Esophagus muscularis mucosa (tissue), 4 donors: Measurements from ENCODE around the gene BMAL2. TPM values are rescaled to one million over a fixed set of nuclear protein-coding genes. Genes with fewer than 3 reads are reported as not detected.

ENCODE experiments used
- DNase-seq: peaks from one replicate; pipeline ENCODE4 v3.0.0-alpha.2; 2017; ENCODE audit errors: extremely low spot score
- H3K27ac ChIP-seq, 4 donors: fragments of 200-600 bp; sonication (generic); replicated peaks in 1 of 4; 1 replicate in 3 of 4; 2 replicates in 1 of 4; pipeline ENCODE4 v1.5.1; 2016 to 2019; ENCODE audit warnings: mild to moderate bottlenecking in 1 of 4
- H3K27me3 ChIP-seq, 4 donors: fragments of 200-600 bp; sonication (generic); one replicate each; pipeline versions ENCODE4 v1.5.1 to v1.6.0; 2016 to 2019
- H3K36me3 ChIP-seq, 4 donors: fragments of 200-600 bp; sonication (generic); one replicate each; pipeline ENCODE4 v1.5.1; 2016 to 2019
- H3K4me1 ChIP-seq, 4 donors: fragments of 200-600 bp; sonication (generic); one replicate each; pipeline ENCODE4 v1.5.1; 2016 to 2019
- H3K4me3 ChIP-seq, 4 donors: fragments of 200-600 bp; sonication (generic); 1 replicate in 2 of 4; 2 replicates in 2 of 4; pipeline ENCODE4 v1.5.1; 2016 to 2019; ENCODE audit warnings: mild to moderate bottlenecking in 4 of 4, moderate library complexity in 1 of 4
- H3K9me3 ChIP-seq, 4 donors: fragments of 200-600 bp; sonication (generic); 1 replicate in 3 of 4; 2 replicates in 1 of 4; pipeline ENCODE4 v1.5.1; 2016 to 2019
- EP300 ChIP-seq: sonication (generic); formaldehyde crosslinking; IDR thresholded peaks from one replicate; pipeline ENCODE4 v1.6.1; 2017; ENCODE audit warnings: antibody characterized with exemption
- POLR2A ChIP-seq: fragments of 450-650 bp; IDR thresholded peaks from one replicate; pipeline ENCODE4 v1.6.1; 2017; ENCODE audit warnings: antibody characterized with exemption, moderate library complexity, mild to moderate bottlenecking, low read depth
- POLR2AphosphoS5 ChIP-seq, 2 donors: sonication (generic); formaldehyde crosslinking; IDR thresholded peaks; one replicate each; pipeline ENCODE4 v1.6.1; 2017; ENCODE audit warnings: antibody characterized with exemption in 2 of 2
- WGBS: methylation state at CpG from one replicate; pipeline ENCODE4 v1.1.5; 2018; 5-methylcytosine and 5-hydroxymethylcytosine counted together
- intact Hi-C: fragments of 100-400 bp; cut with DNase I; formaldehyde crosslinking; loops from one replicate; pipeline ENCODE4 v1.15.1; 2023
- total RNA-seq, 4 donors: library from RNA; depleted of rRNA; stranded (reverse); fragments of >200 nt; gene quantifications; one replicate each; pipeline versions ENCODE4 v1.1.0 to v1.2.1, GENCODE V29; 2016
- TF ChIP-seq, protein P1 (sequence below), 3 experiments: fragments of 200-600 bp in 2 of 3; fragments of 450-650 bp in 1 of 3; sonication (generic) in 2 of 3; IDR thresholded peaks; one replicate each; pipeline ENCODE4 v1.5.1; 2017 to 2019; ENCODE audit warnings: antibody characterized with exemption in 3 of 3, mild to moderate bottlenecking in 2 of 3, moderate library complexity in 1 of 3

BMAL2 gene
- total RNA-seq, 4 donors from 2014 or later: 3.6 to 7.3 (median 5.0) TPM

DNA sequence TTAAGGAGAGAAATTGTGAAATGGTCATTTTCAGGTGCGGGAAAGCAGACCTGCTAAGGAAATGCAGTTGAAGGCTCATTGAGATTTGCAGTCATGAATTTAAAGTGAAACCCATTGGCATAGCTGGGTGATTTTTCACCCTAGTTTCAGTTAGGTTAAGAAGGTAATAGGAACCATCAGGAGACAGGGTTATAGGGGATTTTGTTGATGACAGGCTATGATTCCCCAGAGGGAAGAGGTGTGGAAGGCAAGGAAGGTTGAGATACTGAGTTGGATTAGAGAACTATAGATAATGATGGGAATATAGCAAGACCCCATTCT, 22.7 kb upstream of the BMAL2 start:
- Histone ChIP-seq H3K4me1 (peaks cover 0 to 19% (median 17%) of the 10 kb centered on the region in 4 donors), H3K36me3 (peaks cover 30 to 77% (median 52%) of the 10 kb centered on the region in 4 donors), H3K27me3 (no peaks in the 10 kb centered on the region), H3K4me3 (no peak overlapping the region), H3K9me3 (no peaks in the 10 kb centered on the region), H3K27ac (no peak overlapping the region)
- intact Hi-C loops: loop anchor here (5.0 kb wide), 3 partner anchors 168 to 373 kb away; partner anchors contain the start of genes FGFR1OP2, INTS13 and TM7SF3
- no peak for DNase-seq
- TF ChIP-seq POLR2AphosphoS5 (IDR thresholded peaks at IDR 0.05): no peak
- 100% methylated on average over 1 of the region's 1 CpG for WGBS

DNA sequence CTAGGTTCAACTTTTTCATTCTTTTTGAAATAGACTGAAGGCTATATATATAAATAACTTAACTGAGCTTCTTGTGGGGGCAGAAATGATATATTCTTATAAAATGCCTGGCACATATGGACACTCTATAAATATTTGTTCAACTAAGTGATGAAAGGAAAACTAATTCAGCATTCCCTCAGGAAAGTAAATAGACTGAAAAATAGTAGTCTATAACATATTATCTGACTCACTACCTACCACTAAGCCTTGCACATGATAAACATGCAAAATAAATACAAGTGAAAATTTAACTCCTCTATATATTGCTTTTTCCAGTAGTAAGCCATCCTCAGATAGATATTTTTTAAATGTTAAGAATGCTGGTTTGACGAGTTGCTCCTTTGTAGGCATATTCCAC, 15.7 kb upstream of the BMAL2 start:
- Histone ChIP-seq H3K27me3 (no peaks in the 10 kb centered on the region), H3K4me3 (no peak overlapping the region), H3K36me3 (peaks cover 37 to 96% (median 81%) of the 10 kb centered on the region in 4 donors), H3K27ac (no peak overlapping the region), H3K4me1 (no peaks in the 10 kb centered on the region), H3K9me3 (no peaks in the 10 kb centered on the region)
- DNase-seq: no peak
- no peak for TF ChIP-seq EP300
- no peak for TF ChIP-seq POLR2A
- intact Hi-C loops: no loop called here
- 80% methylated on average over 1 of the region's 1 CpG for WGBS

DNA sequence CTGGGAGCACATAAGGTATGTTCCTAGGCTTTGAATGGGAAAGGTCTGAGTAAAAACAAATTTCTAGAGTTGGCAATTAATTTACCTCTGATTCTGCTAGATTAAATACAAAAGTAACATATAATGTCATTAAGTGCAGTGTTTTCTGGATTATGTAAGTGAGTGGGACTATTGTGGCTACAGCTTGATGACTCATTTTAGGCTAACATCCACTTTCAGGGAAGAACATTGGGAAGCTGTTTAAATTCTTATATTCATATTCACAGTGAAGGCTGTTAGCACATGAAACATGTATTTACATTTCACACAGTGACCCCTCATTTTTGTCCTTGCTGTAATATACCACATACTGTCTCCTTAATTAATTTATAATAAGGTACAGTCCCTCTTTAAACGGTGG, 13.2 kb upstream of the BMAL2 start:
- Histone ChIP-seq H3K27me3 (no peaks in the 10 kb centered on the region), H3K4me3 (no peak overlapping the region), H3K27ac (peak overlapping the region in 2 of 4 donors; percentile 16 to 37), H3K36me3 (peaks cover 30 to 92% (median 75%) of the 10 kb centered on the region in 4 donors), H3K4me1 (peaks cover 0 to 4% (median 1%) of the 10 kb centered on the region in 4 donors), H3K9me3 (no peaks in the 10 kb centered on the region)
- WGBS: 30% methylated on average over 1 of the region's 1 CpG
- DNase-seq: no peak
- intact Hi-C loops: no loop called here
- TF ChIP-seq, protein P1, sequence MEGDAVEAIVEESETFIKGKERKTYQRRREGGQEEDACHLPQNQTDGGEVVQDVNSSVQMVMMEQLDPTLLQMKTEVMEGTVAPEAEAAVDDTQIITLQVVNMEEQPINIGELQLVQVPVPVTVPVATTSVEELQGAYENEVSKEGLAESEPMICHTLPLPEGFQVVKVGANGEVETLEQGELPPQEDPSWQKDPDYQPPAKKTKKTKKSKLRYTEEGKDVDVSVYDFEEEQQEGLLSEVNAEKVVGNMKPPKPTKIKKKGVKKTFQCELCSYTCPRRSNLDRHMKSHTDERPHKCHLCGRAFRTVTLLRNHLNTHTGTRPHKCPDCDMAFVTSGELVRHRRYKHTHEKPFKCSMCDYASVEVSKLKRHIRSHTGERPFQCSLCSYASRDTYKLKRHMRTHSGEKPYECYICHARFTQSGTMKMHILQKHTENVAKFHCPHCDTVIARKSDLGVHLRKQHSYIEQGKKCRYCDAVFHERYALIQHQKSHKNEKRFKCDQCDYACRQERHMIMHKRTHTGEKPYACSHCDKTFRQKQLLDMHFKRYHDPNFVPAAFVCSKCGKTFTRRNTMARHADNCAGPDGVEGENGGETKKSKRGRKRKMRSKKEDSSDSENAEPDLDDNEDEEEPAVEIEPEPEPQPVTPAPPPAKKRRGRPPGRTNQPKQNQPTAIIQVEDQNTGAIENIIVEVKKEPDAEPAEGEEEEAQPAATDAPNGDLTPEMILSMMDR (IDR thresholded peaks at IDR 0.05): no peak
- TF ChIP-seq POLR2AphosphoS5 (IDR thresholded peaks at IDR 0.05): no peak
- no peak for TF ChIP-seq EP300

DNA sequence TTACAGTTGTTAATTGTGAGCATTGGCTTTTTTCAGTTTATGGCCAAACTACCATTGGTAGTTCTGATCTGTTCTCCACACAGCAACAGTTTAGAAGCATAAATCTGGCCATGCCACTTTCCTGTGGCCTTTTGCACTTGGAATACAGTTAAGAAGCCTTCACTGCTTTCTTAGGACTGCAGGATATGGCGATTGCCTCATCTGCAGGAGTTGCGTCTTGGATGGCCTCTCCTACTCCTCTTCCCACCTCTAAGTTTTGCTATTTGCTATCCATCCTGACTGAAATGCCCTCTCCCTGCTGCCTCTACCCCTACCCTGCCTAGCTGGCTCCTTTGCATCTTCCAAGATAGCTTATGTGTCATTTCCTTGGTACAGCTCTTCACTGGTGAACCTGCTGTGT, 12.8 kb upstream of the BMAL2 start:
- Histone ChIP-seq H3K27ac (peak overlapping the region in 2 of 4 donors; percentile 16 to 37), H3K4me1 (peaks cover 0 to 6% (median 2%) of the 10 kb centered on the region in 4 donors), H3K27me3 (no peaks in the 10 kb centered on the region), H3K4me3 (no peak overlapping the region), H3K9me3 (no peaks in the 10 kb centered on the region), H3K36me3 (peaks cover 30 to 91% (median 71%) of the 10 kb centered on the region in 4 donors)
- TF ChIP-seq EP300 (no peak), POLR2AphosphoS5 (IDR thresholded peaks at IDR 0.05) (no peak), POLR2A (no peak)
- TF ChIP-seq, protein P1 (IDR thresholded peaks at IDR 0.05): no peak
- no peak for DNase-seq
- WGBS: 97% methylated on average over 2 of the region's 2 CpGs
- intact Hi-C loops: no loop called here

DNA sequence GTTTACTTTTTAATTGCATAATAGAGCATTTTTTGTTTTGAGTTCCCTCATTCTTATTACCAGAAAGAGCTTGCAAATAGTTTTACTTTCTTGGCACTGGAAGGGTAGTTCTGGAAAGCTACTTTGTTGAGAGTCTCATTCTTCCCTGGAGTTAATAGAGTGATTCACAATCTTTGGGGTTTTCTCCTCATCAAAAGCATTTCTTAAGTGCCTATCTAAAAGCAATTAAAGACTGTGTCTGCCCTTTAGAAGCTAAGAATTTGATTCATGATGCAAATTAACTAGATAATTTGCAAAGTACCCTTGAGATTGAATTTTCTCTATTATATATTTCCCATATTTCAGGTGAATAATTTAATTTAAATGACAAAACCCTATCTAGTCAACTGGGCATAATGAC, 8.1 kb upstream of the BMAL2 start:
- H3K4me1 ChIP-seq: peaks cover 0 to 6% (median 2%) of the 10 kb centered on the region in 4 donors
- no peaks in the 10 kb centered on the region for H3K9me3 ChIP-seq
- no peak overlapping the region for H3K27ac ChIP-seq
- no peak overlapping the region for H3K4me3 ChIP-seq
- peaks cover 22 to 68% (median 58%) of the 10 kb centered on the region in 4 donors for H3K36me3 ChIP-seq
- H3K27me3 ChIP-seq: no peaks in the 10 kb centered on the region
- TF ChIP-seq POLR2AphosphoS5 (IDR thresholded peaks at IDR 0.05) (no peak), EP300 (no peak), POLR2A (no peak)
- TF ChIP-seq, protein P1 (IDR thresholded peaks at IDR 0.05): no peak
- DNase-seq: no peak
- intact Hi-C loops: no loop called here

DNA sequence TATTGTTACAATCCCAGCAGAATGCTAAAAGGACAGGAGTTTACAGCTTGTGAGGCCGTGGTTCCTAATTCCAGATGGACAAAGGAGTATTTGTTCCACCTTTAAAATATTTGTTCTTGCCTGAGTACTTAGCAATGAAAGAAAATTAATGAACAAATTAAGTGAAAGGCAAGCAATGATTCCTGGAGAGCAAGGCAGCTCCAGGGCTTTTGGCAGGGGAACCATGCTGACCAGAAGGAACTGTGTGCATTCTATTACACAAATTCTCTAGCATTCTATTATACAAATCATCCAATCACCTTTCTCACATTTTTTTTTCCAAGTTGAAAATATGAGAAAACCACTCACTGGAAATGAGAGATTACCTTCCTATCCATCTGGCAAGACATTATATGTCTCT, 1.8 kb upstream of the BMAL2 start:
- TF ChIP-seq, protein P1 (IDR thresholded peaks at IDR 0.05): no peak
- no peak for TF ChIP-seq POLR2A
- TF ChIP-seq EP300: no peak
- TF ChIP-seq POLR2AphosphoS5 (IDR thresholded peaks at IDR 0.05): no peak
- intact Hi-C loops: loop anchor here (5.0 kb wide), 1 partner anchor 51 kb away; no protein-coding TSS in a partner anchor
- peaks cover 8 to 22% (median 20%) of the 10 kb centered on the region in 4 donors for H3K36me3 ChIP-seq
- DNase-seq: no peak
- H3K27me3 ChIP-seq: peaks cover 0 to 11% (median 0%) of the 10 kb centered on the region in 4 donors
- H3K4me1 ChIP-seq: peaks cover 13 to 34% (median 31%) of the 10 kb centered on the region in 4 donors
- 59% methylated on average over 1 of the region's 1 CpG for WGBS
- no peak overlapping the region for H3K4me3 ChIP-seq
- no peaks in the 10 kb centered on the region for H3K9me3 ChIP-seq
- H3K27ac ChIP-seq: peak overlapping the region; percentile 38 to 62 (median 59)
